Germinal center (tissue), 1 donor: ENCODE measurements around the gene TPST2.

Source experiments
- DNase-seq: peaks from one replicate; pipeline ENCODE4 v3.0.0; 2012; ENCODE audit warnings: mixed read lengths, low spot score

TPST2 gene

GRCh38 chr22:26553056-26553752, 36.7 kb downstream of the TPST2 start:
- DNase-seq, result no peak

GRCh38 chr22:26552466-26552865, 37.5 kb downstream of the TPST2 start:
- no peak for DNase-seq

- DNase-seq, result no peak
These were observed 38.4 kb downstream of the TPST2 start for GRCh38 chr22:26551568-26551967.

GRCh38 chr22:26550498-26551033, 39.4 kb downstream of the TPST2 start:
- no peak for DNase-seq

- DNase-seq, result no peak
These were observed 39.9 kb downstream of the TPST2 start for GRCh38 chr22:26549902-26550497.

- DNase-seq, result no peak
These were observed 40.9 kb downstream of the TPST2 start for GRCh38 chr22:26548984-26549383.

- no peak for DNase-seq
These were observed 41.6 kb downstream of the TPST2 start for GRCh38 chr22:26548303-26548702.

GRCh38 chr22:26547837-26548236, 42.1 kb downstream of the TPST2 start:
- no peak for DNase-seq

- no peak for DNase-seq
These were observed 42.5 kb downstream of the TPST2 start for GRCh38 chr22:26547426-26547825.

GRCh38 chr22:26546282-26546681, 43.6 kb downstream of the TPST2 start:
- no peak for DNase-seq

- DNase-seq, result no peak
These were observed 44.1 kb downstream of the TPST2 start for GRCh38 chr22:26545827-26546226.

GRCh38 chr22:26545385-26545784, 44.5 kb downstream of the TPST2 start:
- DNase-seq, result no peak

- DNase-seq, result no peak
These were observed 45.4 kb downstream of the TPST2 start for GRCh38 chr22:26544489-26544888.

GRCh38 chr22:26542831-26543230, 47.1 kb downstream of the TPST2 start:
- DNase-seq, result no peak

- DNase-seq, result no peak
These were observed 48.6 kb downstream of the TPST2 start for GRCh38 chr22:26541167-26541819.

- DNase-seq, result no peak
These were observed 49.8 kb downstream of the TPST2 start for GRCh38 chr22:26540119-26540518.

- no peak for DNase-seq
These were observed 53.2 kb downstream of the TPST2 start for GRCh38 chr22:26536762-26537134.

GRCh38 chr22:26536056-26536761, 53.7 kb downstream of the TPST2 start:
- peak; percentile 76 for DNase-seq

- DNase-seq, result peak; percentile 67
These were observed 54.4 kb downstream of the TPST2 start for GRCh38 chr22:26535603-26535908.

- DNase-seq, result peak; percentile 73
These were observed 54.9 kb downstream of the TPST2 start for GRCh38 chr22:26534874-26535602.

GRCh38 chr22:26534171-26534855, 55.6 kb downstream of the TPST2 start:
- DNase-seq, result no peak
